PC-9 (cell line): Measurements from ENCODE around the gene RNF20. TPM values are rescaled to one million over a fixed set of nuclear protein-coding genes. Genes with fewer than 3 reads are reported as not detected.

Source experiments
- BruUV-seq: library from RNA; stranded (reverse); fragments of 400-500 nt; replicated peaks from 2 replicates; lab custom pipeline; 2021; lab: Mats Ljungman, UMichigan
- CTCF ChIA-PET: fragments of 300-600 bp; sonication (Branson Sonifier 250); formaldehyde crosslinking; loops from one replicate; lab custom pipeline; 2022; ENCODE audit warnings: antibody characterized with exemption; lab: Charles Lee
- POLR2A ChIA-PET: fragments of 300-600 bp; sonication (Branson Sonifier 250); formaldehyde crosslinking; loops from one replicate; lab custom pipeline; 2022; ENCODE audit warnings: antibody characterized with exemption; ENCODE audit not compliant: unreplicated experiment; lab: Charles Lee
- DNase-seq, 2 experiments: peaks; one replicate each; pipeline versions ENCODE4 v3.0.0 to v3.0.0-alpha.2; 2015 to 2022; ENCODE audit warnings: mixed read lengths in 1 of 2
- H2AFZ ChIP-seq: fragments of 200-600 bp; sonication (generic); 2 replicates; pipeline ENCODE4 v1.8.1; 2017; ENCODE audit warnings: antibody characterized with exemption
- H3F3A ChIP-seq: fragments of 200-600 bp; sonication (generic); 2 replicates; pipeline ENCODE4 v1.8.1; 2017; ENCODE audit warnings: antibody characterized with exemption, mild to moderate bottlenecking, low read depth; ENCODE audit not compliant: insufficient read depth
- H3K27ac ChIP-seq: fragments of 200-600 bp; sonication (generic); 2 replicates; pipeline ENCODE4 v1.6.1; 2016; ENCODE audit warnings: mixed run types
- H3K27me3 ChIP-seq: fragments of 200-600 bp; sonication (generic); 2 replicates; pipeline ENCODE4 v1.6.1; 2016; ENCODE audit warnings: low read depth, mixed run types; ENCODE audit not compliant: insufficient read depth
- H3K36me3 ChIP-seq: fragments of 200-600 bp; sonication (generic); 2 replicates; pipeline ENCODE4 v1.6.1; 2016; ENCODE audit warnings: low read depth, mixed run types
- H3K4me1 ChIP-seq: fragments of 200-600 bp; sonication (generic); replicated peaks from 2 replicates; pipeline ENCODE4 v1.6.1; 2016; ENCODE audit warnings: mixed run types; ENCODE audit not compliant: insufficient read depth
- H3K4me2 ChIP-seq: fragments of 200-600 bp; sonication (generic); 2 replicates; pipeline ENCODE4 v1.6.1; 2017; ENCODE audit warnings: mixed run types
- H3K4me3 ChIP-seq: fragments of 200-600 bp; sonication (generic); 2 replicates; pipeline ENCODE4 v1.6.1; 2016; ENCODE audit warnings: mixed run types
- H3K79me2 ChIP-seq: fragments of 200-600 bp; sonication (generic); 2 replicates; pipeline ENCODE4 v1.6.1; 2017; ENCODE audit warnings: low read depth, mixed run types
- H3K9me2 ChIP-seq: fragments of 200-600 bp; sonication (generic); 2 replicates; pipeline ENCODE4 v1.8.1; 2017; ENCODE audit warnings: mild to moderate bottlenecking; ENCODE audit not compliant: insufficient read depth
- H3K9me3 ChIP-seq: fragments of 200-600 bp; sonication (generic); 2 replicates; pipeline ENCODE4 v1.8.1; 2016; ENCODE audit warnings: low read depth; ENCODE audit not compliant: insufficient read depth
- H4K20me1 ChIP-seq: fragments of 200-600 bp; sonication (generic); 2 replicates; pipeline ENCODE4 v1.8.1; 2017; ENCODE audit not compliant: insufficient read depth
- EZH2 ChIP-seq: fragments of 200-600 bp; sonication (generic); IDR thresholded peaks from 2 replicates; pipeline ENCODE4 v1.8.0; 2017; ENCODE audit warnings: antibody characterized with exemption, low read depth
- intact Hi-C: fragments of 100-400 bp; cut with micrococcal nuclease; formaldehyde crosslinking; loops from one replicate; pipeline ENCODE4 v1.10.0; 2022; ENCODE audit not compliant: unreplicated experiment
- total RNA-seq: library from RNA; stranded (reverse); gene quantifications from 2 replicates; pipeline ENCODE4 v1.2.3, GENCODE V29; 2021
- TF ChIP-seq, protein P1 (sequence below): fragments of 200-600 bp; sonication (generic); conservative IDR thresholded peaks from 2 replicates; pipeline ENCODE4 v1.6.1; 2017; ENCODE audit warnings: mixed run types, antibody characterized with exemption, mild to moderate bottlenecking, moderate library complexity

The RNF20 gene
- total RNA-seq, 1 experiment from 2014 or later: 55.8 TPM

DNA sequence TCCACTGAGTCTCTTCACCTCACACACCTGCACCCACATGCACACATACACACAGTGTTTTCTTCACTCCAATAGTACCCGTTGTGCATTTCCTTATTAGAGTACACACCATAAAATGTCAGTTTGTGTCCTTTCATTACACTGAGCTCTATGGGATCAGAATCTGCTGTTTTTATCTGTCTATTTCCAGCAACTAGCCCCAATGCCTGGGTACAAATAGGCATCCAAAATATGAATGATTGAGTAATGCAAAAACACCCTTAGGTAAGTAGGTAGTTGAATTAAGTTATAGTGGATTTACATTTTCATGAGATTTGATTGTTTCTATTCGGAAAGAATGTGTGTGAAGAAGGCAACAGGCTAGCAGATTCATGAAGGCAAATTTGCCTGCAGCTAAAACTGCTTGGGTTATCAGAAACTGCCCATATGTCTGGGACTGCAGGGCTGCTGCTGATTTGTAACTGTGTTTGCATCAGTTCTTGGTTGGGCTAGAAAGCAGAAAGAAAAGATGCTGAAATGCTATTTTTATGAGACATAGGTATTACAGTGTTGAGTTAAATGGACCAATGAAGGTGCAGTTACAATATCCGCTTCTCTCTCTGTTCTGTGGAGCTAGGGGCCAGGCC, 34.2 kb downstream of the RNF20 start:
- no peaks in the 10 kb centered on the region for H3K27me3 ChIP-seq
- no TSS peak for BruUV-seq
- 0 out of 2 replicates have a peak, but pooled peaks cover 5% of the 10 kb centered on the region for H4K20me1 ChIP-seq
- H3K79me2 ChIP-seq: no peaks in the 10 kb centered on the region
- H3K4me3 ChIP-seq: no peak overlapping the region
- intact Hi-C loops: no loop called here
- no peaks in the 10 kb centered on the region for H3K9me3 ChIP-seq
- H2AFZ ChIP-seq: no peak overlapping the region
- H3F3A ChIP-seq: no peaks in the 10 kb centered on the region
- peaks cover 8% of the 10 kb centered on the region; the same call in 1 of the 2 replicates for H3K36me3 ChIP-seq
- CTCF ChIA-PET: interaction anchor here (0.6 to 1.1 kb wide), 2 partner anchors 109 to 466 kb away, joined by 3 read pairs; no protein-coding TSS in a partner anchor
- TF ChIP-seq, protein P1, sequence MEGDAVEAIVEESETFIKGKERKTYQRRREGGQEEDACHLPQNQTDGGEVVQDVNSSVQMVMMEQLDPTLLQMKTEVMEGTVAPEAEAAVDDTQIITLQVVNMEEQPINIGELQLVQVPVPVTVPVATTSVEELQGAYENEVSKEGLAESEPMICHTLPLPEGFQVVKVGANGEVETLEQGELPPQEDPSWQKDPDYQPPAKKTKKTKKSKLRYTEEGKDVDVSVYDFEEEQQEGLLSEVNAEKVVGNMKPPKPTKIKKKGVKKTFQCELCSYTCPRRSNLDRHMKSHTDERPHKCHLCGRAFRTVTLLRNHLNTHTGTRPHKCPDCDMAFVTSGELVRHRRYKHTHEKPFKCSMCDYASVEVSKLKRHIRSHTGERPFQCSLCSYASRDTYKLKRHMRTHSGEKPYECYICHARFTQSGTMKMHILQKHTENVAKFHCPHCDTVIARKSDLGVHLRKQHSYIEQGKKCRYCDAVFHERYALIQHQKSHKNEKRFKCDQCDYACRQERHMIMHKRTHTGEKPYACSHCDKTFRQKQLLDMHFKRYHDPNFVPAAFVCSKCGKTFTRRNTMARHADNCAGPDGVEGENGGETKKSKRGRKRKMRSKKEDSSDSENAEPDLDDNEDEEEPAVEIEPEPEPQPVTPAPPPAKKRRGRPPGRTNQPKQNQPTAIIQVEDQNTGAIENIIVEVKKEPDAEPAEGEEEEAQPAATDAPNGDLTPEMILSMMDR: no peak
- no peak for TF ChIP-seq EZH2
- POLR2A ChIA-PET: no interaction called here
- H3K9me2 ChIP-seq: no peaks in the 10 kb centered on the region
- no peaks in the 10 kb centered on the region for H3K4me1 ChIP-seq
- no peak for DNase-seq
- no peak overlapping the region for H3K4me2 ChIP-seq
- no peak overlapping the region for H3K27ac ChIP-seq

DNA sequence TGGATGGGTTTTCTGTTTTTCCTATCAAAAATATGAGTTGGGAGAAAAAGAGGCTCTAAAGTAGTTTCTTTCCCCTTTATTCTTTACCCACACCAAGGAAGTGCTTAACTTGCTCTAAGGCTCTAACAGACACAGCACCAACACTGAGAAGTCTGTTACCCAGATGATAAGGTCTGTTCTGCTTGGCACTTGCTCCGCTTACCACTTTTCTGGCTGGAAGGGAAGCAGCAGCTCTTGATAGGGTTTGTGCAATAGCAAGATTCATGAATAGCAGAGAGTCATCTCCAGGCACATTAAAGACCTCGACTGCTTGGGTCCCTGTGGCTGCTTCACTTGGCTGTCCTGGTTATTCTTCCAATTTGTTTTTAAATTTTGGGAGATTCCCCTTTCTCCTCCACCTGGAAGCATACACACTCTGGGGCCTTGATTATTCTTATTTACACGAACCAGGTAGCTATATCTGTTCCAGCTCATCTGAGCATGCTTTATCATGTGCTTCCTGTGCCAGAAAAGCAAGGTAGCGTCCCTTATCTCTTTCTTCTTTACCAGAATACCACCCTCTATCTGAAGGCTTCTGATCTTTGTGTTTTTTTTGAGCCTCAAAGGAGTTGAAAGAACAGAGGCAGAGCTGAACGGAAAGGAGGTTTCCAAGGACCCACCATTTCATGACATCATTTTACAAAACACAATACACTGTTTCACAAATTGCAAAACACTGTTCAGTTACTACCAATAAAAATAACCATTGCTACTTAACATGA, 36.3 kb downstream of the RNF20 start:
- H3K4me2 ChIP-seq: no peak overlapping the region
- no peaks in the 10 kb centered on the region for H3K4me1 ChIP-seq
- intact Hi-C loops: no loop called here
- H3K36me3 ChIP-seq: peaks cover 3% of the 10 kb centered on the region; the same call in 1 of the 2 replicates
- H3K27ac ChIP-seq: no peak overlapping the region
- H3K4me3 ChIP-seq: no peak overlapping the region
- H3K9me2 ChIP-seq: no peaks in the 10 kb centered on the region
- no peak overlapping the region for H2AFZ ChIP-seq
- POLR2A ChIA-PET: no interaction called here
- H4K20me1 ChIP-seq: 0 out of 2 replicates have a peak, but pooled peaks cover 5% of the 10 kb centered on the region
- H3F3A ChIP-seq: no peaks in the 10 kb centered on the region
- DNase-seq: no peak
- TF ChIP-seq, protein P1: no peak
- TF ChIP-seq EZH2: no peak
- CTCF ChIA-PET: no interaction called here
- H3K79me2 ChIP-seq: no peaks in the 10 kb centered on the region
- H3K27me3 ChIP-seq: no peaks in the 10 kb centered on the region
- no peaks in the 10 kb centered on the region for H3K9me3 ChIP-seq
- no TSS peak for BruUV-seq

DNA sequence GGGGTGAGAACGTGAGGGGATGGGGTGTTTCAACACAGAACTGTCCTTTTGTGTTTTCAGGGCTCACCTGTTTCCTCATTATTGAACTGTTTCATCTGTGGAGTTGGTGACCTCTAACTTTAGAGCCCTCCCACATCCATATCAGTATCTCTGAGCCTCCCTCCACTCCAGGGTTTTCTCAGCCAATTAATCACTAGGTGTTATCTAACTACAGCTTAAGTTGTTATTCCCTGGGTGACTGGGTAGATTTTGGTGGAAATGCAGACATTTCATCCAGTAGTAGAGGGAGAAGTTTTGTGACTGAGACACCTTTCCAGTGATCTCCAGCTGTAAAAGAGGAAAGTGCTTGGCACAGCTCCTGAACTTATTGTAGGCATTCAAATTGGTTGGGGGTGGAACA, 37.5 kb downstream of the RNF20 start:
- DNase-seq: no peak
- CTCF ChIA-PET: no interaction called here

More for the DNA sequence above, 37.5 kb downstream of the RNF20 start:
- intact Hi-C loops: no loop called here
- Histone ChIP-seq H3F3A (no peaks in the 10 kb centered on the region), H3K9me3 (no peaks in the 10 kb centered on the region), H3K4me1 (no peaks in the 10 kb centered on the region), H3K4me2 (no peak overlapping the region), H3K4me3 (no peak overlapping the region), H3K36me3 (peaks cover 3% of the 10 kb centered on the region; the same call in 1 of the 2 replicates), H3K9me2 (no peaks in the 10 kb centered on the region), H2AFZ (no peak overlapping the region), H3K27me3 (no peaks in the 10 kb centered on the region), H4K20me1 (0 out of 2 replicates have a peak, but pooled peaks cover 5% of the 10 kb centered on the region), H3K27ac (no peak overlapping the region), H3K79me2 (no peaks in the 10 kb centered on the region)
- no peak for TF ChIP-seq EZH2
- TF ChIP-seq, protein P1: no peak
- BruUV-seq: no TSS peak
- POLR2A ChIA-PET: no interaction called here
